Endodermal cell (in vitro differentiated cells): ENCODE measurements around the gene SAP30. TPM values are rescaled to one million over a fixed set of nuclear protein-coding genes. Genes with fewer than 3 reads are reported as not detected.

Experiments used
- DNase-seq: peaks from one replicate; pipeline ENCODE4 v3.0.0-alpha.2; 2017
- H3K27ac ChIP-seq: 2 replicates; pipeline ENCODE4 v1.5.1; 2013; ENCODE audit warnings: mild to moderate bottlenecking, low read depth, low read length, moderate library complexity
- H3K27me3 ChIP-seq: 2 replicates; pipeline ENCODE4 v1.6.1; 2013; ENCODE audit warnings: mild to moderate bottlenecking, low read length, moderate library complexity; ENCODE audit not compliant: insufficient read depth, control insufficient read depth, poor library complexity, severe bottlenecking
- H3K36me3 ChIP-seq: 2 replicates; pipeline ENCODE4 v1.7.0; 2013; ENCODE audit warnings: mild to moderate bottlenecking, low read length, moderate library complexity; ENCODE audit not compliant: control insufficient read depth, insufficient read depth
- H3K4me1 ChIP-seq: one replicate; pipeline ENCODE4 v1.7.0; 2013; ENCODE audit warnings: low read length; ENCODE audit not compliant: control insufficient read depth, insufficient read depth
- H3K4me3 ChIP-seq: 2 replicates; pipeline ENCODE4 v1.5.1; 2013; ENCODE audit warnings: mild to moderate bottlenecking, low read length, moderate library complexity
- H3K9ac ChIP-seq: 2 replicates; pipeline ENCODE4 v1.6.1; 2013; ENCODE audit warnings: mild to moderate bottlenecking, low read length, moderate library complexity; ENCODE audit not compliant: poor library complexity, severe bottlenecking; ENCODE audit errors: extremely low read depth
- H3K9me3 ChIP-seq: 2 replicates; pipeline ENCODE4 v1.6.1; 2013; ENCODE audit warnings: mild to moderate bottlenecking, low read length, moderate library complexity; ENCODE audit not compliant: control insufficient read depth
- H3K27ac Mint-ChIP-seq: 2 replicates; pipeline ENCODE4 v1.8.0; 2020; ENCODE audit warnings: mixed read lengths
- H3K27me3 Mint-ChIP-seq: 2 replicates; pipeline ENCODE4 v1.8.0; 2021; ENCODE audit warnings: mild to moderate bottlenecking, mixed read lengths; ENCODE audit not compliant: insufficient read depth
- H3K36me3 Mint-ChIP-seq: 2 replicates; pipeline ENCODE4 v1.8.0; 2020; ENCODE audit warnings: low read depth, mixed read lengths
- H3K4me1 Mint-ChIP-seq: 2 replicates; pipeline ENCODE4 v1.8.0; 2020; ENCODE audit warnings: mixed read lengths
- H3K4me3 Mint-ChIP-seq: 2 replicates; pipeline ENCODE4 v1.8.0; 2020; ENCODE audit warnings: mild to moderate bottlenecking, moderate library complexity, mixed read lengths
- H3K9me3 Mint-ChIP-seq: 2 replicates; pipeline ENCODE4 v1.8.0; 2020; ENCODE audit warnings: mild to moderate bottlenecking, mixed read lengths
- WGBS, 2 experiments: methylation state at CpG; one replicate each; pipeline versions ENCODE4 v1.1.5 to v1.1.7; 2013; ENCODE audit warnings: missing lambda C conversion rate in 2 of 2, mixed read lengths in 1 of 2; ENCODE audit not compliant: insufficient coverage in 1 of 2, insufficient read length in 1 of 2; 5-methylcytosine and 5-hydroxymethylcytosine counted together
- total RNA-seq, 2 donors: library from RNA; stranded (reverse); fragmentation: NEBNext Ultra II Directional in 1 of 2; extraction: Animal tissue kit (Norgen Biotek cat#: 25700) in 1 of 2; gene quantifications; 2 replicates in 1 of 2; 3 replicates in 1 of 2; pipeline ENCODE4 v1.2.1, GENCODE V29; 2021
- TF ChIP-seq, protein P1 (sequence below): fragments of 200-600 bp; sonication (generic); conservative IDR thresholded peaks from 2 replicates; pipeline ENCODE4 v1.5.0; 2021; ENCODE audit warnings: antibody characterized with exemption, mild to moderate bottlenecking

SAP30 gene
- total RNA-seq, 2 donors from 2014 or later, result 8.7 to 10.8 TPM

DNA sequence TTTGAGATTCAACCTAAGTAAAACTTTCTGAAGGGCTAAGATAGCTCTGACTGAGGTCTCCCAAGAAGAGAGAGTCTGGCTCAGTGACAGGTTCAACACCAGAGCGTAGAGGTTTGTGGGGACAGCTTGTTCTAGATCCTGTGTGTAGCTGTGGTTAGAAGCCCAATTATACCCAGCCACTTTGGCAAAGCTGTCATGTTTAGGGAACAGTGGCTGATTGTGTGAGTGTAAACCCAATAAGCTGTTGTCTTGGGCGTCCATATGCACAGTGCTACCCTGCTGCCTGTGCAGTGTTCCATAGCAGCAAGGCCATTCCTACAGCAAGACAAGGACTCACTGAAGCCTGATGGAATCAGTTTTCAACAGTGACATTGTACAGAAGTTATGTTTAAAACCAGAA, 39.3 kb downstream of the SAP30 start:
- Mint-ChIP-seq H3K9me3 (no peaks in the 10 kb centered on the region), H3K36me3 (no peaks in the 10 kb centered on the region), H3K4me3 (no peak overlapping the region), H3K27ac (no peak overlapping the region), H3K27me3 (no peaks in the 10 kb centered on the region), H3K4me1 (no peaks in the 10 kb centered on the region)
- TF ChIP-seq, protein P1, sequence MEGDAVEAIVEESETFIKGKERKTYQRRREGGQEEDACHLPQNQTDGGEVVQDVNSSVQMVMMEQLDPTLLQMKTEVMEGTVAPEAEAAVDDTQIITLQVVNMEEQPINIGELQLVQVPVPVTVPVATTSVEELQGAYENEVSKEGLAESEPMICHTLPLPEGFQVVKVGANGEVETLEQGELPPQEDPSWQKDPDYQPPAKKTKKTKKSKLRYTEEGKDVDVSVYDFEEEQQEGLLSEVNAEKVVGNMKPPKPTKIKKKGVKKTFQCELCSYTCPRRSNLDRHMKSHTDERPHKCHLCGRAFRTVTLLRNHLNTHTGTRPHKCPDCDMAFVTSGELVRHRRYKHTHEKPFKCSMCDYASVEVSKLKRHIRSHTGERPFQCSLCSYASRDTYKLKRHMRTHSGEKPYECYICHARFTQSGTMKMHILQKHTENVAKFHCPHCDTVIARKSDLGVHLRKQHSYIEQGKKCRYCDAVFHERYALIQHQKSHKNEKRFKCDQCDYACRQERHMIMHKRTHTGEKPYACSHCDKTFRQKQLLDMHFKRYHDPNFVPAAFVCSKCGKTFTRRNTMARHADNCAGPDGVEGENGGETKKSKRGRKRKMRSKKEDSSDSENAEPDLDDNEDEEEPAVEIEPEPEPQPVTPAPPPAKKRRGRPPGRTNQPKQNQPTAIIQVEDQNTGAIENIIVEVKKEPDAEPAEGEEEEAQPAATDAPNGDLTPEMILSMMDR, result no peak
- Histone ChIP-seq H3K9me3 (no peaks in the 10 kb centered on the region), H3K9ac (no peak overlapping the region), H3K4me1 (no peaks in the 10 kb centered on the region), H3K36me3 (no peaks in the 10 kb centered on the region), H3K4me3 (no peak overlapping the region), H3K27me3 (no peaks in the 10 kb centered on the region), H3K27ac (no peak overlapping the region)
- no peak for DNase-seq
- 42 to 89% methylated on average over 1 to 2 of the region's 2 CpGs for WGBS, 2 experiments

DNA sequence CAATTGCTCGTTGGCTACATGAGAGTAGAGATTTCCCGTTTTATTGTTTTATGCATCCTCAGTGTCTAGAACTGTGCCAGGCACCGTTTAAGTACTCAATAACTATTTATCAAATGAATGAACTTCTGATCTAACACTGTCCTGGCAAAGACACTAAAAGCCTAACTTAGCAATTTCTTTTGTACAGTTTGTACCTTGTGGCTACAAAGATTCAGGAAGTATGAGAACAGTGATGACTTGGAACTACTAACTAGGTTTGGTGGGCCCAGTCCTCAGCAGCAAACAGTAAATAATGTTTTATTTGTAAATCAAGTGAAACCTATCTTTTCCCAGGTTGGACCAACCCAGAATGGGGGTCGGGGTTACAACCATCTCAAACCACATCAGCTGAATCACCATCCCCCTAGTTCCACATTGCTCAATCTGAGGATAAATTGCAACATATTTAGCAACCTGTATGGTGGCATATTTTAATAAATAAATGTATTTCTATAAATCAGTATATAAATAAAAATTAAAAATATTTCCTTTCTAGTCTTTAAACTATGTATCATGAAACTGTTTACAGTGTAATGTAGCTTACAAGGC, 40.4 kb downstream of the SAP30 start:
- WGBS, 2 experiments, result 66 to 97% methylated on average over 3 to 4 of the region's 4 CpGs
- H3K36me3 Mint-ChIP-seq, result no peaks in the 10 kb centered on the region
- DNase-seq, result no peak
- Histone ChIP-seq H3K9ac (no peak overlapping the region), H3K4me1 (no peaks in the 10 kb centered on the region), H3K27ac (no peak overlapping the region), H3K4me3 (no peak overlapping the region), H3K9me3 (no peaks in the 10 kb centered on the region), H3K36me3 (no peaks in the 10 kb centered on the region), H3K27me3 (no peaks in the 10 kb centered on the region)
- H3K4me3 Mint-ChIP-seq, result no peak overlapping the region
- H3K27me3 Mint-ChIP-seq, result no peaks in the 10 kb centered on the region
- TF ChIP-seq, protein P1, result no peak
- H3K27ac Mint-ChIP-seq, result no peak overlapping the region
- no peaks in the 10 kb centered on the region for H3K4me1 Mint-ChIP-seq
- H3K9me3 Mint-ChIP-seq, result no peaks in the 10 kb centered on the region

DNA sequence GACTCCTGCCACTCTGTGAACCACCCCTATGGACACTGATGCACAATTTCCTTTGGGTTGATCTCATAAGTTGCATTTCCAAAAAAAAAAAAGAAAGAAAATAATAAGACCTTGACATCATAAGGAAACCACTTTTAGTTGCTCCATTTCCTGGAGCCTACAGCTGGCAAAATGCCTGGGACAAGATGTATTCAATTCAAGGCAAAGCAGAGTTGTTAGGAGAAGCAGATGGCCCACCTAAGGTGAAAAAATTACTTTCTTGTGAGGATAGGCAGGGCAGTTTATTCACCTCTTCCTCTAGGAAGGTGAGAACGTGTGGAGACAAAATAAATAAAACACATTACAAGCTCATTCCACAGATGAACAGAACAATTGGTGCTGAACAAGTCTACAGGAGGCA, 42.3 kb downstream of the SAP30 start:
- TF ChIP-seq, protein P1, result no peak
- WGBS, 2 experiments, result 82 to 100% methylated on average over 1 of the region's 1 CpG
- no peaks in the 10 kb centered on the region for H3K27me3 ChIP-seq
- Mint-ChIP-seq H3K27ac (no peak overlapping the region), H3K27me3 (no peaks in the 10 kb centered on the region), H3K36me3 (no peaks in the 10 kb centered on the region), H3K4me3 (no peak overlapping the region), H3K9me3 (no peaks in the 10 kb centered on the region), H3K4me1 (no peaks in the 10 kb centered on the region)
- DNase-seq, result no peak
- no peaks in the 10 kb centered on the region for H3K4me1 ChIP-seq
- no peaks in the 10 kb centered on the region for H3K36me3 ChIP-seq
- H3K9ac ChIP-seq, result no peak overlapping the region
- H3K4me3 ChIP-seq, result no peak overlapping the region
- H3K27ac ChIP-seq, result no peak overlapping the region
- H3K9me3 ChIP-seq, result no peaks in the 10 kb centered on the region
